Activated B cell treated with CpG ODN at 0.5 μM for 24 hours (primary cell): ENCODE measurements around the gene MESP2. TPM values are rescaled to one million over a fixed set of nuclear protein-coding genes. Genes with fewer than 3 reads are reported as not detected.

Source experiments
- ATAC-seq: fragments of 200-7000 bp; cut with Tn5 transposase; one replicate; pipeline ENCODE4 v1.10.0; 2021; ENCODE audit warnings: low read depth, mild to moderate bottlenecking, moderate library complexity
- CTCF ChIA-PET: fragments of 350-600 bp; sonication (Branson Sonifier 250); formaldehyde crosslinking; loops from one replicate; lab custom pipeline; 2021; ENCODE audit warnings: antibody characterized with exemption; lab: Charles Lee
- POLR2A ChIA-PET: fragments of 350-600 bp; sonication (Branson Sonifier 250); formaldehyde crosslinking; loops from one replicate; lab custom pipeline; 2021; ENCODE audit warnings: antibody characterized with exemption; lab: Charles Lee
- DNase-seq: peaks from one replicate; pipeline ENCODE4 v3.0.0; 2022
- H3K27ac Mint-ChIP-seq: one replicate; pipeline ENCODE4 v1.8.0; 2020; ENCODE audit warnings: mixed read lengths
- H3K27me3 Mint-ChIP-seq: one replicate; pipeline ENCODE4 v1.8.0; 2021; ENCODE audit warnings: mixed read lengths
- H3K36me3 Mint-ChIP-seq: one replicate; pipeline ENCODE4 v1.8.0; 2021; ENCODE audit warnings: low read depth, mixed read lengths
- H3K4me1 Mint-ChIP-seq: one replicate; pipeline ENCODE4 v1.8.0; 2021; ENCODE audit warnings: mixed read lengths
- H3K4me3 Mint-ChIP-seq: one replicate; pipeline ENCODE4 v1.8.0; 2020; ENCODE audit warnings: mild to moderate bottlenecking, mixed read lengths
- H3K9me3 Mint-ChIP-seq: one replicate; pipeline ENCODE4 v1.8.0; 2020; ENCODE audit warnings: mixed read lengths
- intact Hi-C: fragments of 100-400 bp; cut with micrococcal nuclease; formaldehyde crosslinking; loops from one replicate; pipeline ENCODE4 v1.15.1; 2024
- total RNA-seq: library from RNA; stranded (reverse); gene quantifications from 2 replicates; pipeline ENCODE4 v1.2.3, GENCODE V29; 2022
- TF ChIP-seq, protein P1 (sequence below): fragments of 200-600 bp; IDR thresholded peaks from one replicate; pipeline ENCODE4 v1.8.0; 2022; ENCODE audit warnings: antibody characterized with exemption, mild to moderate bottlenecking

MESP2 gene
- total RNA-seq, 1 donor from 2014 or later: 0.40 TPM

DNA sequence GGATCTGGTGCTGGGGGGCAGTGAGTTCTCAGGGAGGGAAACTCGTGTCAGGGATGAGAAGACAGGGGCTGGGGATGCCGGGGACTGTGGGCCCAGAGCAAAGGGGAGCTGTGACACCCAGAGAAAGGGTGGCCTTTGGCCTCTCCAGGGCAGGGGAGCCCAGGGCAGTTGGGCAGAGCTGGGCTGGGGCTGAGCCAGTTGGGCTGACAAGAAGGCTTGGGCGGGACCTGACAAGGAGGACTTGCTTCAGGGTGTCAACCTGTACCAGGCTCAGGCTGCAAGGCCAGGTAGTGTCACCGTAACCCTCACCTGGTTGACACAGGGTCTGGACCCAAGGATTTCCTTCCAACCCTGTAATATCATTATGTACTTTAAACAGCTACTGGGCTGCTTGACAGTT, 51.7 kb downstream of the MESP2 start:
- Mint-ChIP-seq H3K4me1 (peaks cover 10% of the 10 kb centered on the region), H3K9me3 (no peaks in the 10 kb centered on the region), H3K27me3 (no peaks in the 10 kb centered on the region), H3K27ac (no peak overlapping the region), H3K36me3 (peaks cover 3% of the 10 kb centered on the region), H3K4me3 (no peak overlapping the region)
- DNase-seq (no peak), ATAC-seq (no peak)
- TF ChIP-seq, protein P1, sequence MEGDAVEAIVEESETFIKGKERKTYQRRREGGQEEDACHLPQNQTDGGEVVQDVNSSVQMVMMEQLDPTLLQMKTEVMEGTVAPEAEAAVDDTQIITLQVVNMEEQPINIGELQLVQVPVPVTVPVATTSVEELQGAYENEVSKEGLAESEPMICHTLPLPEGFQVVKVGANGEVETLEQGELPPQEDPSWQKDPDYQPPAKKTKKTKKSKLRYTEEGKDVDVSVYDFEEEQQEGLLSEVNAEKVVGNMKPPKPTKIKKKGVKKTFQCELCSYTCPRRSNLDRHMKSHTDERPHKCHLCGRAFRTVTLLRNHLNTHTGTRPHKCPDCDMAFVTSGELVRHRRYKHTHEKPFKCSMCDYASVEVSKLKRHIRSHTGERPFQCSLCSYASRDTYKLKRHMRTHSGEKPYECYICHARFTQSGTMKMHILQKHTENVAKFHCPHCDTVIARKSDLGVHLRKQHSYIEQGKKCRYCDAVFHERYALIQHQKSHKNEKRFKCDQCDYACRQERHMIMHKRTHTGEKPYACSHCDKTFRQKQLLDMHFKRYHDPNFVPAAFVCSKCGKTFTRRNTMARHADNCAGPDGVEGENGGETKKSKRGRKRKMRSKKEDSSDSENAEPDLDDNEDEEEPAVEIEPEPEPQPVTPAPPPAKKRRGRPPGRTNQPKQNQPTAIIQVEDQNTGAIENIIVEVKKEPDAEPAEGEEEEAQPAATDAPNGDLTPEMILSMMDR: no peak
- ChIA-PET CTCF (no interaction called here), POLR2A (interaction anchor here (0.6 kb wide), 2 partner anchors 290 to 561 kb away, joined by 3 to 4 read pairs; no protein-coding TSS in a partner anchor)
- intact Hi-C loops: no loop called here

Other genes with a start within 250 kb of the MESP2 start
- gene TICRR, start 200.9 kb upstream of the MESP2 start, total RNA-seq: 0.69 TPM in 2 replicates
- gene KIF7, start 120.9 kb upstream of the MESP2 start, total RNA-seq: 0.22 and 0.44 TPM in 2 replicates
- gene PLIN1, start 97.0 kb upstream of the MESP2 start, total RNA-seq: 0.27 and 0.71 TPM in 2 replicates
- gene PEX11A, start 85.6 kb upstream of the MESP2 start, total RNA-seq: 0.84 and 1.6 TPM in 2 replicates
- gene WDR93, start 85.5 kb upstream of the MESP2 start, total RNA-seq: 0.10 and 0.16 TPM in 2 replicates
- 0.24 and 0.71 TPM in 2 replicates for gene MESP1, start 25.1 kb upstream of the MESP2 start, total RNA-seq
- gene ANPEP, start 38.5 kb downstream of the MESP2 start, total RNA-seq: 4.5 and 4.8 TPM in 2 replicates
- gene AP3S2, start 117.7 kb downstream of the MESP2 start, total RNA-seq: 31.8 and 36.4 TPM in 2 replicates
- gene ARPIN, start 136.6 kb downstream of the MESP2 start, total RNA-seq: not detected in 2 replicates
- gene ZNF710, start 225.0 kb downstream of the MESP2 start, total RNA-seq: 36.2 and 45.5 TPM in 2 replicates